Tongue (tissue), 2 donors: Measurements from ENCODE around the gene TLL1. TPM values are rescaled to one million over a fixed set of nuclear protein-coding genes. Genes with fewer than 3 reads are reported as not detected.

ENCODE experiments used
- DNase-seq: peaks from one replicate; pipeline ENCODE4 v3.0.0-alpha.2; 2015
- total RNA-seq: library from RNA; depleted of rRNA; stranded (reverse); fragments of >200 nt; gene quantifications from one replicate; pipeline ENCODE4 v1.2.3, GENCODE V29; 2014

Gene TLL1
- 11.9 TPM for total RNA-seq

DNA sequence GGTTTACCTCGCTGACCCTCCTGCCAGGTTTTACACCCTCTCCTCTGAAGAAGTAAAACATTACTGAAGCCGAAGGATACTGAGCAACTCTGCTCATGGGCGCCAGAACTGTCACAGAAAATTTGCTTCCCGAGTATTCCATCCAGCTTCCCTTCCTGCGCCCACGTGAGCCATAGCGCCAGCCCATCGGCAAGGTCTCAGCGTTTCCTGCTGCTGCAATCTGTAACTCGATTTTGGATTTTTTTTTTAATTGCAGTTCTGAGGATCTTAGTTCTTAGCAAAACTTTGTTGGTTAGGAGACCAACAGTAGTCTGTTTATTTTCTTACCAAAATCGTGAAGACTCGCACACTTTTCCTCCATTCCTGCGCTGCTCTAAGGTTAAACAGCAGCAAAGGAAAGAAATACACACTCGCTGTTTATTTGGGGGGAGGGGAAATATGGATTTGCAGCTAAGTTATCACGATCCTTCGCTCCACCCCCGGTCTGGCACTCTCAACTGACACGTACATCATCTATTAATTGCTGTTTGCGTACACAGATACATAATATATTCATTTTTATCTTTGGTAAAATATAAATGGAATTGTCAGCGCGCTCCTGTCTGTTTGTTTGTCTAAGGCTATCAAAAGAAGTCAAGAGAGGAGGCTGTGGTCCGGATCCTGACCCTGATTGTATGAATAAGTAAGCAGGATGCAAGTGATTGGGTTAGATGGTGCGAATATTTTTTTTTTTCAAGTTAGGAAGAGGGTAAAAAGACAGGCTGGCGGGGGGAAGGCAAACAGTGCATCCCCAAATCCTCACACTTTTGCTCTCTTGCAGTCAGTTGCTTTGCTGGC lies at the start of gene TLL1:
TLL1 (plus strand) TSS at position 777 of the 837 bp plus-strand sequence. CDS start 668 bp downstream, outside the sequence.
- peak; percentile 65 for DNase-seq

DNA sequence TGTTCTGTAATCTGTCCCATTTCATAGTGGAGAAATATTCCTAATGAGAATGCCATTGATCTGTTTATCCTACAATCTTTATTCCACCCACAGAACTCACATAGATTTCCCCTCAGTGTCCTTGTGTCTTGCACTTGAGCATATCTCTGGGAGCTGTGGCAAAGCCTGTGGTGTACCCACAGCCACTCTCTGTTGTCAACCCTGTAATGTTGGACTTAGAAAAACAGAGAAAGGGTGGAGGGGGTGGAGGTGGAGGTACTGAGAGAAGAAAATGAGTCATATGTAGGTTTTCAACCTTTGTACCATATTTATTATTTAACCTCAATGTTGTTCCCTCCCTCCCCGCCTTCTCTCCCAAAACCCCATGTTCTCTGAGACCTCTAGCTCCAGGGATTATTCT lies 46.9 kb upstream of the TLL1 start:
- no peak for DNase-seq

DNA sequence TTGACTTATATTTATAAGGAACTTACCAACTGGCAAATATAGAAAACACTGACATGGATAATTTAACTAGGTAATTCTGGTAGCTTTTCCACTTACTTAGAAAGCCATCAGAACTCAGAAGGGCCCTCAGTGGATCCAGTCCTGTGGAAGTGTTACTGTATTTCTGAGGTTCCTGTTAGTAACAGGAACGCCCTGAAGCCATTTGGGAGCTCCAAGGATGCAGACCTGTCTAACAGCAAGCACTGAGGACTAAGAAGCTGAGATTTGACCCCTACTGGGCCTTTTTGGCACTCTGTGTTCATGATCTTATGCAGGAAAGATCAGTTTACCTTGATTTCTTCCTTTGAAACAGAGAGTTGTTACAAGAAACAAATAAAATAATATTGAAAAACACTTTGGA lies 46.0 kb upstream of the TLL1 start:
- no peak for DNase-seq

DNA sequence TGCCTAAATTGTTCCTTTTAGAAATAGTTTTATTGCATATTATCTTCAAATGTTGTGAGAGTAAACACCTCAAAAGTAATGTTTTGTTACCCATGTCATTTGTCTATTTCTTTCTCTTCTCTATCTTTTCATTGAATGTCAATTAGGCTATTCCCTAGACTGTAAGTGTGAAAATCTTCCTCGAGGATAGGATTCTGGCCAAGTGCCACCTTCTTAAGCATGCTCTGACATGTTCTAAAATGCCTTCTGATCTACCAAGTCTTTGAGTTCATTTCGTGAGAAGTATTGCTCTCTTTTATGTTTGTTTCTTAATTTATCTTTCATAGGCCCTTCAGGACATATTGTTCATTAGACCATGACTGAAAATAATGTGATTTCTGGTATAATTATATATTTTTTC lies 44.1 kb upstream of the TLL1 start:
- DNase-seq, result peak; percentile 15

DNA sequence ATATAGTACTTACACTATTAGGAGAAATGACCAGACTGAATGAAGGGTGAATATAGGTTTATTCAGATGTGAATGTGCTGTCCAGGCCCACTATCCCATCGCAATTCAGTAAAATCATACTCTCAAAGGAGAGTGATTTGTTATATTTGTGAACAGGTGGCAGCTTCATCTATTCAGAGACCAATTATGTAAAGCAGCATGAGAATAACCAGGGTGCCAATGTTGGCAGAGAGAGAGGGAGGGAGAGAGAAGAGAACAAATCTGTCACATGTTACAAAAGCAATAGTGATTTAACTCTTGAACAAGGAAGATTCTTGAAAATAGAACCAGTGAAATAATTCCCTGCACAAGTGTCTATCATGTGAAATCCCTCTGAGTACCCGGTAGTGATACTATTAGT lies 38.9 kb upstream of the TLL1 start:
- no peak for DNase-seq

DNA sequence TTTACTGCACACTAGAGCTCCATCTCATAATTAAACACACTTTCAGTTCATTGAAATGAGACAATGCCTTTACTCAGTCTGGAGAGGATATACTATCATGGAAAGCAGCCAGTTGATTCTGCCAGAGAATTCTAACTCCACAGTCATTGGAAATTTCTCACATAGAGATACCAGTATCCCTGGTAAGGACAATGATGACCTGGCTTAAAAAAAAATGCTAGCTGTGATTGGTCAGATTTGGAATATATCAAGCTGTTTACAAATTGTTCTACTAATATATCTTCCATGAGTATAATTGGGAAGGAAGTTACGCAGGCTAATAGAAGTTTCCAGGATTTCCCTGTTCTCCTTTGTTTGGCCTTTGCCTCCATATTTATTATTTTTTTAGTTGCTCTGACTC lies 34.5 kb upstream of the TLL1 start:
- DNase-seq, result peak; percentile 28

DNA sequence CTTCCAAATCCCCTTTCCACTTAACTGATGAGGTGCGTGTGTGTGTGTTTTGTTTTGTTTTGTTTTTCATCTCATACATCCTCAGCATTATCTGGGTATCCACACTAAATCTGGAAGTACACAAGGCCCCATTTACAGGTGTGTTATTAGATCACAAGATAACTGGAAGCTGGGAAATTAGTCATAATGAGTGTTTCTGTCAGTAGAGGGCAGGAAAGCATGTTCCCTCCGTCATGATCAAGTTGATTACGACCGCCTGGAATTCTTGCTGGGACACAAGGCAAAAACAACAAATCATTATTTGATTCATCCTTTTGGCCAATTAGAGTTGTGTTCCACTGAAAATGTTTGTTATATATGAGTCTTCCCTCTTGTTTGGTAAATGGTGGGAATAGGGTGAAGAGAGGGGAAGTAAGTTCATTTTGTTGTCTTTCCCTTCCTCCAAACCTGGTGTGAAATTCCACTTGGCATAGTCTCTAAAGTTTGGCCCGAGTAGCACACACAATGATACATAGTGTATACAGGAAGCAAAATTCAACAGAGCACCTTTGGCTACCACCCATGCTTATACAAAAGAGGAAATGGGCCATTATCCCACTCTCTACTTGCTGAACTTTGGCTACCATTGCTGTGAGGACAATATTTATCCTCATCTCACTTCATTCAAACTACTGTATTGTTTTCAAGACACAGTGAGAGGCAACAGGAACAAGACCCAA lies 33.3 kb upstream of the TLL1 start:
- DNase-seq, result peak; percentile 14

DNA sequence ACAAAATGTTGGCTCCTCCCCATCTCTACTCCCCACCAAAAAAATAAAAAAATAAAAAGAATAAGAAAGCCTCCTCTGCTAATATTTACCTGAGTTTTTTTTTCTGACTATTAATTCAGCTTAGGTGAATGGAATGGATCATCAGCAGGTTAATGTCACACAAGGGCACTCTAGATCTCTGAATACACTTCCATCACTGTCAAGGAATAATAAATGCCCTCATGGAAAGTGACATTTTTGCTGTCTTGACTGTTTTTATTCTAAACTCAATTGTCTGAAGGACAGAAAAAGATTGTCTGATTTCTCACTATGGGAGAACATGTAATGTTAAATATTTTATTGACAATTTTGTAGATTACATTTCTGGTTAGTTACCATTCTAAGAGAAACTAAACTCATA lies 30.4 kb upstream of the TLL1 start:
- no peak for DNase-seq

DNA sequence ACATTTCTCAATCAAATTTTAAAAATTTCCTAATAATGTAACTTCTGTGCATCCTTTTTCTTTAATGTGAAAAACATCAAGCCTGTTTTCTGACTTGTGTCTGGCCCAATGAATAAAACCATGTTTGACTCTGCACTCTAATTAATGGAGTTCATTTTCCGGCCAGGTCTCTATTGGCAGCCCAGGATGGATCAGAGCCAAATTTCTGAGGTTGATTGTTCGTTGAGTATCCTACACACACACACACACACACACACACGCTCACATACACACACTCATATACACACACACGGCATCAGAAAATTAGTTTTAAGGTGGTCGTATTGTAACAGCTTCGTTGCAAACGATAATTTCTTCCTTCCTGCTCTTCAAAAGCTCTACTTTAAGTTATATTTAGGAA lies 28.9 kb upstream of the TLL1 start:
- DNase-seq, result peak; percentile 51

DNA sequence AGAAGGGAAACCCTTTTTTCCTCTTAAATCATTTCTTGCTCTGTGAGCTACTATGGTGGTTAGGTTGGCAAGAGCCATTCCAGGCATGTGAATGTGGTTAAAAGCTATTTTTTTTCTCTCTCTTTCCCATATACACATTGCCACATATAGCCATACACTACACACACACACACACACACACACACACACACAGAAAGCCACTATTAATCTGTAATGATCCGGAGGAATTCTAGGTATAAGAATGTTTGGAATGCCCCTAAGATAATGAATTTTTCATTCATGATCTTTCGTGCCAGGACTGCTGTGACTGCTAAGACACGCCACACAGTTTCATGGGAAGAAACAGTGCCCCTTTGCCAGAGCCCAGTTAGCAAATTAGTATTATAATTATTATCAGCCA lies 21.8 kb upstream of the TLL1 start:
- DNase-seq, result no peak

DNA sequence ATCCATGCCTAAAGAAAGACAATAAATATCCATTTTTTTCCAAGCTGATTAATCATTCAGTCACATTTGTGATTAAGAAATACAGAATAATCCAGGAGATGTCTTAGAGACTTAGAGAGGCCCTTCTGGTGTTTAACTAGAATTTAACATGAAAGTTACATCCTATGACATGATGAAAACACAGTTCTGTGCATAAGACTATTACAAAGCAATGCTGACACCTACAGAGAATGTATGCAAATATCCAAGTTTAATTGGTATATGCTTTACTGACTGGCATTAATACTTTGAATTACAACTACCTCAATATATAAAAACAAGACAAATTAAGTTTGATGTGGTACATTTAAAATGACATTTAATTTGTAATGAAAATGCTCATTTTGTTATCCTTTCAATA lies 17.8 kb upstream of the TLL1 start:
- DNase-seq, result peak; percentile 15

DNA sequence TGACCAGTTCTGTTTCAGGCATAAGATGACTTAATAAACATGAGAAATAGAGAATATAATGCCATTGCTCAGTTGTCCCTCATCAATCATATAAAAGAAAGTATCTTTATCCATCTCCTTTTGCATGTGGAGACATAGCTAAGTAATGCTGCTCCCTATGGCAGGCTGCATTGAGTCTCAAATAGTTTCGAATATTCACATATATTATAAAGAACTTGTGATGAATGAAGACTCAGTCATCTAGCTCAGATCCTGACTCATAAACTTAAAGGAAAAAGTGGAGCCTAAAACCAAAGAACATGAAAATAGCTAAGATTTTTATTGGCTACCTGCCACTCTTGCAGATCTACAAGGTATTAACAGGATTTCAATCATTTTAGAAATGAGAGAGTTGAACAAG lies 11.7 kb upstream of the TLL1 start:
- no peak for DNase-seq

DNA sequence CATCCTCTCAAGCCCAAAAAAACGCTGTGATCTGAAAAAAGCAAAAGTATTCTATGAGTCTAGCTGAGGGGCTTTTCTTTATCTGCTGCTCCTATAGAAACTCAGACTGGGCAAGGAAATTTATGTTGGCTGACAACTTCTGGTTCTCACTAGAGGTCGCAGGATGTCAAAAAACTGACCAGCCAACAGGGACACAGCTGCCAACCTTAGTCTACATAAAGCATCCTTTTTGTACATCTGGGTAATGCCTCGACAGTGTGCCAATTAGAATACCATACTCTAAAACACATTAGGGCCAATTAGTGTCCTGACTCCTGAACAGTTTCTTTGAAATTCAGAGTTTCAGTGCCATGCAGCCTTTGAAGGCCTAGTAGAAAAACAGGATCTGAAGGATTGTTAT lies 8.8 kb upstream of the TLL1 start:
- DNase-seq, result no peak

DNA sequence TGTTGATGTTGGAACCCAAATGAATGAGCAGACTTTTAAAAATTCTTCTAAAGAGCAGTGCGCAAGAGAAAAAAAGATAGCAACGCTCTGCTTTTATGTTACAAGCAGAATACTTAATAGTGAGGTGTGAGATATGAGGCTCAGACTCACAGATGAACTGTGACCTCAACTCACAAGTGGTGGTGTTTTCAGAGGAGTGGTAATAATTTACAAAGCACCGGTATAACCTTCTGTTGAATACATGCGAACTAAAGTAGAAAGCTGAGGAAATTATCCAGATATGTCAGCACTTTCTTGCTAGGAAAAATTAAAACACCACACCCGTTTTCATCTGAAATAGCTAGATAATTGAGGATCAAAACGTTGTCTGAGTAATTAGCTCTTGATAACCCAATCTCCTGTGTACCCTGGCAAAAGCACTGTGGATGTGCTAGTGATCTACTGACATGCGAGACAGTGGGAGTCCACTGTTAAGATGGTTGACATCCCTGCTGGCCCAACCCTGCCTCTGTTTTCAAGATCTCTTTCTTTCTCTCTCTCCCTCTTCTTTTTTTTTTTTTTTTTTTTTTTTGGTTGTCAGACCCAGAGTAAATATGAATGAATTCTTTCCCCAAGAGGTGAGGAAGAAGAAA lies 6.9 kb upstream of the TLL1 start:
- no peak for DNase-seq

DNA sequence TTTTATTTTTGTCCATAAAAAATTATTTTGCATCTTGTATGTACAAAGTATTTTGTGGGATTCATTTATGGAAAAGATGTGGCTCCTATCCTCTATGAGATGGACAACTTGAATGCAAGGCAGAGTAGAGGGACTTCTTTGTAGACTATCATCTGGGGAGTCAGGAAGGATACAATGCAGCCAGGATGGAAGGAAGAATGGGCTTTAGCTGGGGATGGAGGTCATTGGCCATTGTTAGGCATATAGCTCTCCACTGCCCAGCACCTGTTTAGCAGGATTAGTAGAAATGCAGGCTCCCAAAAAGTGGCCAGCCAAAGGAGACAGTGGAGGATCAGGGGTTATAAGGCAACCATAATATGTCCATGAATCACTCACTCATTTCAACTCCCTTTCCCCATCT lies 5.1 kb upstream of the TLL1 start:
- DNase-seq, result no peak

DNA sequence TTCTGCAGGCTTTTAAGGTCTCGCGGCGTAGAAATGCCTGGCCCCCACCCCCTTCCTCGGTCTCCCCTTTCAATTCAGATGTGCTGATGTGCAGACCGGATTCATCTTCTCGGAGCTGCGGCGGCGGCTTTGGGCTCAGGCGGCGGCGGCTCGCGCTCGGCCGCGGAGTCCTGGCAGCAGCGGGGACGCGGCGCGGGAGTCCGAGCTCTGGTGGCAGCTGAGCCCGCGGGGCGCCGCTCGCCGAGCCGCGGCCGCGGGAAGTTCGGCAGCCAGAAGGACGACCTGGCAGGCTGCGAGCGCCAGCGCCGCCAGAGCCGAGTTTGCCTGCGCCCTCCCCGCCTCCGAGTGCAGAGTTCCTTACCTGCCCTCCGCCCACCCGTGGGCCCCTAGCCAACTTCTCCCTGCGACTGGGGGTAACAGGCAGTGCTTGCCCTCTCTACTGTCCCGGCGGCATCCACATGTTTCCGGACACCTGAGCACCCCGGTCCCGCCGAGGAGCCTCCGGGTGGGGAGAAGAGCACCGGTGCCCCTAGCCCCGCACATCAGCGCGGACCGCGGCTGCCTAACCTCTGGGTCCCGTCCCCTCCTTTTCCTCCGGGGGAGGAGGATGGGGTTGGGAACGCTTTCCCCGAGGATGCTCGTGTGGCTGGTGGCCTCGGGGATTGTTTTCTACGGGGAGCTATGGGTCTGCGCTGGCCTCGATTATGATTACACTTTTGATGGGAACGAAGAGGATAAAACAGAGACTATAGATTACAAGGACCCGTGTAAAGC lies 448 bp downstream of the TLL1 start:
- DNase-seq, result peak; percentile 57

DNA sequence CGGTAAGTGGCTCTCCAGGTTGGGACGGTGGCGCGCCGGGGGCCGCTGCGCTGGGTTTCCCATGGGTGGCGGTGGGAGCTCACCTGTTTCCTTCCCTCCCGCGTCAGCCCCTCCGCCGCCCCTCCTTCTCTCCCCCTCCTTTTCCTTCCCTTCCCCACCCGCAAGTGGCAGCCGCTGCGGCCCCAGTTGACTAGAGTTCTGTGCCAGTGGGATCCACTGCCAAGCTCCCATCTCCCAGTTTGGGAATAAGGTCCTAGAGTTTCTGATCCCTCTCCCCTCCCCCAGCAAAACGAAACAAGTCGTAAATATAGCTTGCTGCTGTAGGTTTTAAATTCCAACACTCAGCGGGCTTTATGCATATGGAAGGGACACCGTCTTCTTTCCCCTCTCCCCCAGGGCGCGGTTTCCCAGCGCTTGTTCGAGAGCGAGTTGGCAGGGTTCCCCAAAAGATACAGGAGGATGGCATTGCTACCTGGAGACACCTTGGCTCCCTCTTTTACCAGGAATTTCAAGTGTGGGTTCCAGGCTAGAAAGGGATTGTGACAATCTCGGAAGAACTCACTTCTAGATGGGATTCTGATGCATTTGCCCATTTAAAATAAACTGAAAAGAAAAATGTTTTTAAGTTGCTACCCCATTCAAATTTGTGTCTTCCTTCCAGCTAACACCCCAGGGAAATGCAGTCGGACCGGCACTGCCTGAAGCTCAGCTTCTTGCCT lies 1.2 kb downstream of the TLL1 start:
- DNase-seq, result peak; percentile 53

DNA sequence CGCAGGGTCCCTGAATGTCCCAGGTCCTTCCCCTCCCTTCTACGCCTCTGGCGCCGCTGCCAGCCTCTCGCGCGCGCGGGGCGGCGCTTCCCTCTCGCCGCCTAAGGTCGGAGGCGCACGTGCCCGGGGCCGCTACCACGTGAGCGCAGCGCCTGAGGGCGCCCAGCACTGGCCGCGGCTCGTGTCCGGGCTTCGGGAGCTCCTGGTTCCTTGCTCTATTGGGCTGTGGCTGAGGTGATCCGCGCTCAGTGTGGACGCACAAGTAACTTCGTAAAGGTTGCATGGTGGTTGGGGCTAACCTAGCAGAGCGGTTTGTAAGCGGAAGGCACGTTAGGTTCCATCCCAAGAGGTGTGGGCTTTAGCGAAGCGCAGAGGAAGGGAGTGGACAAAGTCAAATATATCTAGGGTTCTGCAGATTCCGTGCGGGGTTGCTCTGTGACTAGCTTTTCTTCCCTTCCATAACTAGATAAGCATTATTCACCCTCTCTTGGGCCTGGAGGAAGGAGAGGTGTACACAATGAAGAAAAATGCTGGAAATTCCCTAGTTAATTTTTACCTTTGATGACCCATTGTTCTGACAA lies 1.8 kb downstream of the TLL1 start:
- peak; percentile 51 for DNase-seq

DNA sequence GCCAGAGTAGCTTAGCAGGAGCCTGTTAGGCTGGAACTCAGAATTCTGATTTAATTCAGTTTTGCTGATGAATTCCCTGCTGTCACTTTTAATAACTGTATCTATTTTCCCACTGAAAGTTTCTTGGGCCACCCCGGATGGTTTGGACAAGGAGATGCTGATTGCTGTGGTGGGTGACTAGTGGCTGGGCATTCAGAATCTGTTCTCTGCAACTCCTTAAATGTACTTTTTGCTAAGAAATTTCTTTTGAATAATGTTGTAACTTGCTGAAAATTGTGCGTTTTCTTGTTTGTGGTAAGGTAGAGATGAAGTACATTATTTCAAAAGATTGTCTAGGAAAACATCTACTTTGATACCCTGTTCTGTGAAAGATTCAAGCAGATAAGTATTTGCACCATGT lies 2.4 kb downstream of the TLL1 start:
- DNase-seq, result no peak

DNA sequence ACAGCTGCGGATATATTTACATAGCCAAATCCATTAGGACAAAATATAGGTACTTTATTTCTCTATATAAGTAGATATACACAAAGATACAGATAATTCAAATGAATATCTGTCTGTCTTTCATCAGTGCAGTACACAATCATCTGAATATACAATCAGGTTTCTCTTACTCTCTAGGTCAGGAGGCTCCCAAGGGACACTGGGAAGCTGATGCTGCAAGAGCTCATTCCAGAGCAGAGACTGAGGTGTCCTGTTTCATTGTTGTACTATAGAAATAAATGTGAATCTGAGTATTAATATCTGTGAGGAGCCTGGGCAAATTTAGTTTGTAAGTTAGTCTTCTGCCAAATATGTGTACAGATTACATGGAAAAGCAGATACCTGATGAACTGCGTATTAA lies 4.2 kb downstream of the TLL1 start:
- DNase-seq, result peak; percentile 21

DNA sequence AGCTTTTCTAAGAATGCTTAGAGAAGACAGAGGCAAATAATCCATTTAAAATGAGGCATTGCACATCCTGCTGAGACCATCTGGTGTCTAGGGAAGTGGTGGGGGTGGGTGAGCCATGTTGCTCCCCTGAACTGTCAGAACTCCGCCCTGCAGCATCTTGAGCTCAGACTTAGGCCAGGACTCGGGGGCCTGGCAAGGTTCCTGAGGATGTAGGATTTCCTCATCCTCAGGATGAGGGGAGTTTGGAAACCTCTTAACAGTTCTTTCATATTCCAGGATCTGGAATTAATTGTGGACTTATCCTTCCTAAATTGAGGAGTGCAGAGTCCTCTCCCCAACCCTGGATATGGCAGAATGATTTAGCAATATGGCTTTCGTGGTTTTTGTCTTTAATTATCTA lies 6.6 kb downstream of the TLL1 start:
- DNase-seq, result peak; percentile 45

DNA sequence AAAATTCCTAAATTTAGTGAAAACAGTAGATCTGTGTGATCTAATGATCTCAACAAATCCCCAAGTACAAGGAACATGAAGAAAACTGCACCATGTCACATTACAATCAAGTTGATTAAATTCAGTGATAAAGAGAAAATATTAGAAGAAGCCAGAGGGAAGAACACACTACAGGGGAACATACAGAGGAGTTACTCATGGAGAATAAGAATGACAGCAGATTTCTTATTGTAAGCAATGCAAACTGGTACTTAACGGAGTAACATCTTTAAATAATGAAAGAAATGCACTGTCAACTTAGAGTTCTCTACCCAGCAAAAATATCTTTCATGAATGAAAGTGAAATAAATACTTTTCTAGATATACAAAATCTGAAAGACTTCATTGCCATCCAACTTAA lies 21.1 kb downstream of the TLL1 start:
- DNase-seq, result no peak
